WTC11 (cell line): ENCODE results near the gene IRF3.

Source experiments
- ELF4 ChIP-seq: sonication (generic); formaldehyde crosslinking; IDR thresholded peaks from 2 replicates; pipeline ENCODE4 v1.8.1; 2022; ENCODE audit warnings: low read depth, mild to moderate bottlenecking, moderate library complexity, missing genetic modification reagents
- FOXJ3 ChIP-seq: sonication (generic); formaldehyde crosslinking; IDR thresholded peaks from 2 replicates; pipeline ENCODE4 v1.9.0; 2021; ENCODE audit warnings: missing genetic modification reagents, mild to moderate bottlenecking, borderline replicate concordance
- ZNF317 ChIP-seq: sonication (generic); formaldehyde crosslinking; IDR thresholded peaks from 2 replicates; pipeline ENCODE4 v1.8.1; 2023; ENCODE audit warnings: low read depth, mild to moderate bottlenecking, moderate library complexity, missing genetic modification reagents, borderline replicate concordance
- ZNF423 ChIP-seq: fragments of 250-450 bp; sonication (Bioruptor Pico); IDR thresholded peaks from 2 replicates; pipeline ENCODE4 v2.1.2; 2022; ENCODE audit warnings: mild to moderate bottlenecking, moderate library complexity
- TF ChIP-seq, protein P1 (sequence below): fragments of 250-450 bp; sonication (Bioruptor Pico); IDR thresholded peaks from 2 replicates; pipeline ENCODE4 v1.9.0; 2021; ENCODE audit warnings: mild to moderate bottlenecking
- TF ChIP-seq, protein P2 (sequence below): fragments of 200-600 bp; IDR thresholded peaks from 2 replicates; pipeline ENCODE4 v1.8.0; 2022; ENCODE audit warnings: antibody characterized with exemption
- TF ChIP-seq, protein P3 (sequence below): sonication (generic); formaldehyde crosslinking; IDR thresholded peaks from 2 replicates; pipeline ENCODE4 v1.8.0; 2022; ENCODE audit warnings: mild to moderate bottlenecking, missing genetic modification reagents

DNA sequence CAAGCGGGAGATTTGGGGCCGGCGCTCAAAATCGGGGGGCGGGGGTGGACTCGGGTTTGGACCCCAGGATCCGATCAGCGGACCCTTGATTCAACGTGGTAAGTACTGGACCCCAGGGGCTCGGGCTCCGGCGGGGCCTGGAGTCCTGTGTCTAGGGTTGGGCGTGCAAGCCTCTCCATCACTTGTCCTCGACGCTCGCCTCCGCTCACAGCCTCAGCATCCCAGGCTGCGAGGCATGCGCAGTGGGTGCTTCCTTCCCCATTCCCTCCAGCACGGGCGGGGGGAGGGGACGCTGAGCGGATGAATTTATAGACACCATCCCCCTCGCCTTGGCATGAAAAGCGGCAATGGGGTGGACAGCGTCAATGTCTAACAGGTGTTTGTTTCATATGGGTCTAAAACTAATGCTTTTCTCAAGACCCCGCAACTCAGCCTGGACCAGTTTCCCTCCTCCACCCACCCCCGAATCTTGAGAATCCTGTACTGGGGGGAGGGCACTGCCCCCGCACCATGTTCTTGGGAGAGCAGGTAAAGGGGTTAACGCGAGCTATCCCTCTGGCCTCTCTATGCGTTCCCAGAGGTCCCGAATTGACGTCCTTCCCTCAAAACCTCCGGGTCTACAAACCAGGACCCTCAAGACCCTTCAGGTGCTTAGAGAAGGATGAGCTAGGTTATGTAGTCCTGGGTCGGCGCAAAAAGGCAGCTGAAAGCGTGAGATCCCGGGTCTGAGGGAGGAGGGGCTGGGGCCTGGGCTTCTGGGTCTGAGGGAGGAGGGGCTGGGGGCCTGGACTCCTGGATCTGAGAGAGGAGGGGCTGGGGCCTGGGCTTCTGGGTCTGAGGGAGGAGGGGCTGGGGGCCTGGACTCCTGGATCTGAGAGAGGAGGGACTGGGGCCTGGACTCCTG is 25.8 kb upstream of the IRF3 start:
- TF ChIP-seq ZNF317 (no peak), ELF4 (CRISPR knock-in tag) (no peak), ZNF423 (CRISPR knock-in tag) (no peak), FOXJ3 (CRISPR knock-in tag) (no peak)
- TF ChIP-seq, protein P1, sequence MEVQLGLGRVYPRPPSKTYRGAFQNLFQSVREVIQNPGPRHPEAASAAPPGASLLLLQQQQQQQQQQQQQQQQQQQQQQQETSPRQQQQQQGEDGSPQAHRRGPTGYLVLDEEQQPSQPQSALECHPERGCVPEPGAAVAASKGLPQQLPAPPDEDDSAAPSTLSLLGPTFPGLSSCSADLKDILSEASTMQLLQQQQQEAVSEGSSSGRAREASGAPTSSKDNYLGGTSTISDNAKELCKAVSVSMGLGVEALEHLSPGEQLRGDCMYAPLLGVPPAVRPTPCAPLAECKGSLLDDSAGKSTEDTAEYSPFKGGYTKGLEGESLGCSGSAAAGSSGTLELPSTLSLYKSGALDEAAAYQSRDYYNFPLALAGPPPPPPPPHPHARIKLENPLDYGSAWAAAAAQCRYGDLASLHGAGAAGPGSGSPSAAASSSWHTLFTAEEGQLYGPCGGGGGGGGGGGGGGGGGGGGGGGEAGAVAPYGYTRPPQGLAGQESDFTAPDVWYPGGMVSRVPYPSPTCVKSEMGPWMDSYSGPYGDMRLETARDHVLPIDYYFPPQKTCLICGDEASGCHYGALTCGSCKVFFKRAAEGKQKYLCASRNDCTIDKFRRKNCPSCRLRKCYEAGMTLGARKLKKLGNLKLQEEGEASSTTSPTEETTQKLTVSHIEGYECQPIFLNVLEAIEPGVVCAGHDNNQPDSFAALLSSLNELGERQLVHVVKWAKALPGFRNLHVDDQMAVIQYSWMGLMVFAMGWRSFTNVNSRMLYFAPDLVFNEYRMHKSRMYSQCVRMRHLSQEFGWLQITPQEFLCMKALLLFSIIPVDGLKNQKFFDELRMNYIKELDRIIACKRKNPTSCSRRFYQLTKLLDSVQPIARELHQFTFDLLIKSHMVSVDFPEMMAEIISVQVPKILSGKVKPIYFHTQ (CRISPR knock-in tag), result no peak
- TF ChIP-seq, protein P2, sequence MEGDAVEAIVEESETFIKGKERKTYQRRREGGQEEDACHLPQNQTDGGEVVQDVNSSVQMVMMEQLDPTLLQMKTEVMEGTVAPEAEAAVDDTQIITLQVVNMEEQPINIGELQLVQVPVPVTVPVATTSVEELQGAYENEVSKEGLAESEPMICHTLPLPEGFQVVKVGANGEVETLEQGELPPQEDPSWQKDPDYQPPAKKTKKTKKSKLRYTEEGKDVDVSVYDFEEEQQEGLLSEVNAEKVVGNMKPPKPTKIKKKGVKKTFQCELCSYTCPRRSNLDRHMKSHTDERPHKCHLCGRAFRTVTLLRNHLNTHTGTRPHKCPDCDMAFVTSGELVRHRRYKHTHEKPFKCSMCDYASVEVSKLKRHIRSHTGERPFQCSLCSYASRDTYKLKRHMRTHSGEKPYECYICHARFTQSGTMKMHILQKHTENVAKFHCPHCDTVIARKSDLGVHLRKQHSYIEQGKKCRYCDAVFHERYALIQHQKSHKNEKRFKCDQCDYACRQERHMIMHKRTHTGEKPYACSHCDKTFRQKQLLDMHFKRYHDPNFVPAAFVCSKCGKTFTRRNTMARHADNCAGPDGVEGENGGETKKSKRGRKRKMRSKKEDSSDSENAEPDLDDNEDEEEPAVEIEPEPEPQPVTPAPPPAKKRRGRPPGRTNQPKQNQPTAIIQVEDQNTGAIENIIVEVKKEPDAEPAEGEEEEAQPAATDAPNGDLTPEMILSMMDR, result no peak
- TF ChIP-seq, protein P3, sequence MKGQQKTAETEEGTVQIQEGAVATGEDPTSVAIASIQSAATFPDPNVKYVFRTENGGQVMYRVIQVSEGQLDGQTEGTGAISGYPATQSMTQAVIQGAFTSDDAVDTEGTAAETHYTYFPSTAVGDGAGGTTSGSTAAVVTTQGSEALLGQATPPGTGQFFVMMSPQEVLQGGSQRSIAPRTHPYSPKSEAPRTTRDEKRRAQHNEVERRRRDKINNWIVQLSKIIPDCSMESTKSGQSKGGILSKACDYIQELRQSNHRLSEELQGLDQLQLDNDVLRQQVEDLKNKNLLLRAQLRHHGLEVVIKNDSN, result no peak
